Right lobe of liver (tissue), 4 donors: Measurements from ENCODE around the gene ANAPC5.

Source experiments
- POLR2A ChIP-seq: fragments of 450-650 bp; IDR thresholded peaks from one replicate; pipeline ENCODE4 v1.6.1; 2017; ENCODE audit warnings: antibody characterized with exemption, mild to moderate bottlenecking
- TF ChIP-seq, protein P1 (sequence below), 4 donors: fragments of 200-600 bp in 3 of 4; fragments of 450-650 bp in 1 of 4; IDR thresholded peaks; one replicate each; pipeline versions ENCODE4 v1.5.1 to v1.8.0; 2016 to 2022; ENCODE audit warnings: antibody characterized with exemption in 4 of 4, mild to moderate bottlenecking in 2 of 4
- donor health status: DM: no; HTN: no; CAD: no.
- donor health status: DM: no; HTN: no; CAD: no.
- donor health status: DM: no; HTN: yes; CAD: no.

GRCh38 chr12:121300083-121300819, 52.0 kb downstream of the ANAPC5 start:
- TF ChIP-seq, protein P1, sequence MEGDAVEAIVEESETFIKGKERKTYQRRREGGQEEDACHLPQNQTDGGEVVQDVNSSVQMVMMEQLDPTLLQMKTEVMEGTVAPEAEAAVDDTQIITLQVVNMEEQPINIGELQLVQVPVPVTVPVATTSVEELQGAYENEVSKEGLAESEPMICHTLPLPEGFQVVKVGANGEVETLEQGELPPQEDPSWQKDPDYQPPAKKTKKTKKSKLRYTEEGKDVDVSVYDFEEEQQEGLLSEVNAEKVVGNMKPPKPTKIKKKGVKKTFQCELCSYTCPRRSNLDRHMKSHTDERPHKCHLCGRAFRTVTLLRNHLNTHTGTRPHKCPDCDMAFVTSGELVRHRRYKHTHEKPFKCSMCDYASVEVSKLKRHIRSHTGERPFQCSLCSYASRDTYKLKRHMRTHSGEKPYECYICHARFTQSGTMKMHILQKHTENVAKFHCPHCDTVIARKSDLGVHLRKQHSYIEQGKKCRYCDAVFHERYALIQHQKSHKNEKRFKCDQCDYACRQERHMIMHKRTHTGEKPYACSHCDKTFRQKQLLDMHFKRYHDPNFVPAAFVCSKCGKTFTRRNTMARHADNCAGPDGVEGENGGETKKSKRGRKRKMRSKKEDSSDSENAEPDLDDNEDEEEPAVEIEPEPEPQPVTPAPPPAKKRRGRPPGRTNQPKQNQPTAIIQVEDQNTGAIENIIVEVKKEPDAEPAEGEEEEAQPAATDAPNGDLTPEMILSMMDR (IDR thresholded peaks at IDR 0.05) = no peak
- no peak for TF ChIP-seq POLR2A
